GM12878 (cell line): ENCODE measurements around the gene KLRF2. TPM values are rescaled to one million over a fixed set of nuclear protein-coding genes. Genes with fewer than 3 reads are reported as not detected.

Source experiments
- ATAC-seq: fragments of 200-7000 bp; cut with Tn5 transposase; 3 replicates; pipeline ENCODE4 v1.9.1; 2020; ENCODE audit warnings: mild to moderate bottlenecking, moderate library complexity
- BruUV-seq: library from RNA; stranded (reverse); fragments of 400-500 nt; replicated peaks from 2 replicates; lab custom pipeline; 2021; lab: Mats Ljungman, UMichigan
- CTCF ChIA-PET: fragments of 300-600 bp; sonication (Branson Sonifier 250); formaldehyde crosslinking; extraction: SDS; loops from one replicate; lab custom pipeline; 2021; ENCODE audit warnings: inconsistent platforms; lab: Yijun Ruan, JAX
- POLR2A ChIA-PET: fragments of 350-600 bp; formaldehyde crosslinking; extraction: SDS; loops from one replicate; lab custom pipeline; 2021; ENCODE audit warnings: inconsistent platforms; lab: Charles Lee
- RAD21 ChIA-PET: fragments of 300-600 bp; sonication (Branson Sonifier 250); formaldehyde crosslinking; loops from one replicate; lab custom pipeline; 2023; ENCODE audit warnings: antibody characterized with exemption; ENCODE audit not compliant: unreplicated experiment; lab: Charles Lee
- SMC1A ChIA-PET: fragments of 300-600 bp; sonication (Branson Sonifier 250); formaldehyde crosslinking; loops from one replicate; lab custom pipeline; 2023; ENCODE audit not compliant: unreplicated experiment, uncharacterized antibody; lab: Charles Lee
- DNase-seq: peaks from one replicate; pipeline ENCODE4 v3.0.0-alpha.2; 2011; ENCODE audit warnings: low read depth, low spot score
- FAIRE-seq: peaks from 3 replicates; lab custom pipeline; 2011; peaks lifted over from hg19 to GRCh38; lab: Jason Lieb, UNC
- H2AFZ ChIP-seq: 2 replicates; pipeline ENCODE4 v1.6.0; 2011; ENCODE audit warnings: low read depth, low read length, control low read depth; ENCODE audit not compliant: control insufficient read depth
- H3K27ac ChIP-seq: 2 replicates; pipeline ENCODE4 v1.5.1; 2011; ENCODE audit warnings: control low read depth; ENCODE audit not compliant: control insufficient read depth, insufficient read depth
- H3K27me3 ChIP-seq, 2 experiments: replicated peaks in 1 of 2; 2 replicates each; pipeline versions ENCODE4 v1.6.0 to v1.6.1; 2011; ENCODE audit warnings: low read length in 1 of 2; ENCODE audit not compliant: control insufficient read depth in 2 of 2, insufficient read depth in 2 of 2
- H3K36me3 ChIP-seq, 2 experiments: 2 replicates each; pipeline ENCODE4 v1.5.1; 2011; ENCODE audit warnings: low read length in 1 of 2; ENCODE audit not compliant: control insufficient read depth in 2 of 2, insufficient read depth in 2 of 2
- H3K4me1 ChIP-seq: 2 replicates; pipeline ENCODE4 v1.6.1; 2011; ENCODE audit warnings: mild to moderate bottlenecking, low read length, moderate library complexity, mixed read lengths; ENCODE audit not compliant: control insufficient read depth, insufficient read depth
- H3K4me2 ChIP-seq: 2 replicates; pipeline ENCODE4 v1.6.0; 2011; ENCODE audit warnings: control low read depth; ENCODE audit not compliant: control insufficient read depth, insufficient read depth
- H3K4me3 ChIP-seq: fragments of 200-600 bp; sonication (generic); 2 replicates; pipeline ENCODE4 v1.5.1; 2016
- H3K79me2 ChIP-seq: 2 replicates; pipeline ENCODE4 v1.6.0; 2011; ENCODE audit warnings: low read length; ENCODE audit not compliant: control insufficient read depth, insufficient read depth
- H3K9ac ChIP-seq: 2 replicates; pipeline ENCODE4 v1.8.0; 2011; ENCODE audit warnings: low read length, control low read depth, mixed read lengths; ENCODE audit not compliant: control insufficient read depth, insufficient read depth
- H3K9me3 ChIP-seq: replicated peaks from 3 replicates; pipeline ENCODE4 v1.5.1; 2011; ENCODE audit warnings: mild to moderate bottlenecking, low read length; ENCODE audit not compliant: control insufficient read depth, insufficient read depth
- H4K20me1 ChIP-seq: 2 replicates; pipeline ENCODE4 v1.6.0; 2011; ENCODE audit not compliant: control insufficient read depth, insufficient read depth
- BCLAF1 ChIP-seq: fragments of 450-650 bp; IDR thresholded peaks from 2 replicates; pipeline ENCODE4 v1.6.1; 2017; ENCODE audit warnings: antibody characterized with exemption, mild to moderate bottlenecking, moderate library complexity
- BMI1 ChIP-seq: fragments of 450-650 bp; IDR thresholded peaks from 2 replicates; pipeline ENCODE4 v1.6.1; 2016; ENCODE audit warnings: mild to moderate bottlenecking, moderate library complexity, borderline replicate concordance
- CBFB ChIP-seq: IDR thresholded peaks from 2 replicates; pipeline ENCODE4 v1.6.1; 2016; ENCODE audit warnings: antibody characterized with exemption, low read depth
- CBX5 ChIP-seq: sonication (generic); IDR thresholded peaks from 2 replicates; pipeline ENCODE4 v1.6.1; 2016; ENCODE audit warnings: low read depth, moderate library complexity, mild to moderate bottlenecking, inconsistent platforms
- CHD4 ChIP-seq: fragments of 200-600 bp; sonication (generic); IDR thresholded peaks from 2 replicates; pipeline ENCODE4 v1.6.1; 2016; ENCODE audit warnings: mild to moderate bottlenecking
- CREM ChIP-seq: IDR thresholded peaks from 2 replicates; pipeline ENCODE4 v1.6.1; 2014; ENCODE audit warnings: antibody characterized with exemption, low read depth
- CTCF ChIP-seq, 3 experiments: IDR thresholded peaks in 2 of 3; conservative IDR thresholded peaks in 1 of 3; 2 replicates each; pipeline ENCODE4 v1.5.1; 2011; ENCODE audit warnings: low read depth in 3 of 3, low read length in 3 of 3, mild to moderate bottlenecking in 3 of 3, control low read depth in 2 of 3, moderate library complexity in 2 of 3, inconsistent platforms in 1 of 3, mixed read lengths in 1 of 3; ENCODE audit not compliant: control insufficient read depth in 2 of 3, insufficient read depth in 1 of 3; ENCODE audit errors: extremely low read depth in 1 of 3
- EGR1 ChIP-seq, 2 experiments: IDR thresholded peaks; 1 replicate in 1 of 2; 2 replicates in 1 of 2; pipeline ENCODE4 v1.6.1; 2011 to 2012; ENCODE audit warnings: low read depth in 2 of 2, low read length in 2 of 2, borderline replicate concordance in 1 of 2, mild to moderate bottlenecking in 1 of 2, moderate library complexity in 1 of 2
- ETV6 ChIP-seq, 2 experiments: fragments of 450-650 bp in 1 of 2; IDR thresholded peaks in 1 of 2; conservative IDR thresholded peaks in 1 of 2; 2 replicates each; pipeline ENCODE4 v1.6.1; 2014; ENCODE audit warnings: antibody characterized with exemption in 1 of 2, borderline replicate concordance in 1 of 2, low read depth in 1 of 2, mild to moderate bottlenecking in 1 of 2, moderate library complexity in 1 of 2
- IKZF2 ChIP-seq, 2 experiments: fragments of 450-650 bp; IDR thresholded peaks; 2 replicates each; pipeline ENCODE4 v1.6.1; 2017; ENCODE audit warnings: mild to moderate bottlenecking in 2 of 2, moderate library complexity in 2 of 2
- JUNB ChIP-seq: IDR thresholded peaks from 2 replicates; pipeline ENCODE4 v1.6.1; 2016; ENCODE audit warnings: antibody characterized with exemption, mild to moderate bottlenecking
- POU2F2 ChIP-seq: IDR thresholded peaks from 3 replicates; pipeline ENCODE4 v1.6.1; 2011; ENCODE audit warnings: low read depth, mild to moderate bottlenecking, low read length, borderline replicate concordance
- RAD21 ChIP-seq: IDR thresholded peaks from 2 replicates; pipeline ENCODE4 v1.6.1; 2011; ENCODE audit warnings: mild to moderate bottlenecking, low read depth, low read length, moderate library complexity; ENCODE audit not compliant: insufficient read depth
- SIN3A ChIP-seq: IDR thresholded peaks from 2 replicates; pipeline ENCODE4 v1.6.1; 2012; ENCODE audit warnings: low read depth, low read length, improper control_type of control experiment
- SMAD5 ChIP-seq: IDR thresholded peaks from 2 replicates; pipeline ENCODE4 v1.6.1; 2016; ENCODE audit warnings: antibody characterized with exemption, low read depth
- SMC3 ChIP-seq: IDR thresholded peaks from 2 replicates; pipeline ENCODE4 v1.6.1; 2011; ENCODE audit warnings: low read length, improper control_type of control experiment, borderline replicate concordance
- ZNF207 ChIP-seq: fragments of 450-650 bp; IDR thresholded peaks from 2 replicates; pipeline ENCODE4 v1.6.1; 2014; ENCODE audit warnings: antibody characterized with exemption, mild to moderate bottlenecking, borderline replicate concordance
- ZNF217 ChIP-seq: fragments of 450-650 bp; IDR thresholded peaks from 2 replicates; pipeline ENCODE4 v1.6.1; 2017; ENCODE audit warnings: antibody characterized with exemption, mild to moderate bottlenecking
- WGBS: methylation state at CpG from one replicate; pipeline ENCODE4 v1.1.6; 2016; ENCODE audit warnings: low lambda C conversion rate; ENCODE audit not compliant: insufficient replicate concordance, insufficient coverage; ENCODE audit errors: missing lambda C conversion rate; 5-methylcytosine and 5-hydroxymethylcytosine counted together
- in situ Hi-C: fragments of 300-500 bp; cut with MboI; formaldehyde crosslinking; loops from 9 replicates; pipeline ENCODE4 v1.14.3; 2018; ENCODE audit warnings: mixed read lengths
- intact Hi-C: fragments of 100-400 bp; cut with micrococcal nuclease; formaldehyde crosslinking; loops from one replicate; pipeline ENCODE4 v1.14.2; 2022; ENCODE audit not compliant: unreplicated experiment
- polyA plus RNA-seq, 11 experiments: library from polyadenylated mRNA; depleted of rRNA in 4 of 11; unstranded in 6 of 11; stranded (reverse) in 5 of 11; fragments of >200 nt; fragmentation: Nextera tagmentation in 4 of 11; fragmentation: Illumina TruSeq in 1 of 11; extraction: Ambion mirVana in 4 of 11; extraction: Trizol in 1 of 11; gene quantifications; 1 replicate in 1 of 11; 2 replicates in 10 of 11; pipeline versions ENCODE4 v1.2.1 to v1.2.3, GENCODE V29; 2011 to 2016; ENCODE audit warnings: inconsistent platforms in 2 of 11, missing spikeins in 2 of 11, low read depth in 1 of 11
- total RNA-seq, 4 experiments: library from RNA; depleted of rRNA in 3 of 4; stranded (reverse); fragments of >200 nt in 3 of 4; fragmentation: Illumina TruSeq in 1 of 4; extraction: Trizol in 1 of 4; gene quantifications; 2 replicates each; pipeline versions ENCODE4 v1.2.1 to v1.2.3, GENCODE V29; 2013 to 2021

The KLRF2 gene
- total and polyA plus RNA-seq, 10 of the 15 experiments (the other 5 are each of a cell fraction or from before 2014, with no cell fraction given): 0.15 to 2.1 (median 0.26) TPM; not detected in 6

GRCh38 chr12:9940375-9940774 lies 59.1 kb downstream of the KLRF2 start:
- DNase-seq (no peak), FAIRE-seq (peak; percentile 70)

More at GRCh38 chr12:9940375-9940774, 59.1 kb downstream of the KLRF2 start:
- Histone ChIP-seq H3K79me2 (no peaks in the 10 kb centered on the region), H4K20me1 (no peaks in the 10 kb centered on the region), H3K9ac (no peak overlapping the region), H3K4me2 (no peak overlapping the region), H3K4me3 (no peak overlapping the region), H3K9me3 (no peaks in the 10 kb centered on the region), H3K36me3 (no peaks in the 10 kb centered on the region), H2AFZ (no peak overlapping the region), H3K27me3 (peaks cover 0 to 3% of the 10 kb centered on the region in 2 experiments; a peak in 2 of 4 replicates), H3K27ac (no peak overlapping the region), H3K4me1 (no peaks in the 10 kb centered on the region)
- TF ChIP-seq JUNB (no peak), ETV6 (conservative IDR thresholded peaks at IDR 0.05 in 1 of 2, IDR thresholded peaks at IDR 0.05 in 1 of 2; ENCODE audit: borderline replicate concordance in 1 of 2, low read depth in 1 of 2) (no peak), CBX5 (no peak), CBFB (no peak), IKZF2 (IDR thresholded peaks at IDR 0.05) (no peak), SIN3A (no peak), ZNF217 (no peak), CREM (no peak), EGR1 (IDR thresholded peaks at IDR 0.05; ENCODE audit: borderline replicate concordance in 1 of 2, low read depth in 2 of 2, low read length in 2 of 2) (no peak), SMAD5 (no peak), CHD4 (no peak), RAD21 (peak; percentile 61), POU2F2 (no peak), BMI1 (no peak), ZNF207 (no peak), CTCF (IDR thresholded peaks at IDR 0.05 in 2 of 3, conservative IDR thresholded peaks at IDR 0.05 in 1 of 3; ENCODE audit: control insufficient read depth in 2 of 3, extremely low read depth in 1 of 3, insufficient read depth in 1 of 3, low read depth in 3 of 3, low read length in 3 of 3) (peak; percentile 39 to 47 (median 47); a peak in 5 of 6 replicates), BCLAF1 (no peak), SMC3 (peak; percentile 52; the same call in 1 of the 2 replicates)
- in situ Hi-C loops (no loop called here), intact Hi-C loops (no loop called here)
- WGBS: 2% methylated on average over 2 of the region's 2 CpGs
- SMC1A ChIA-PET: interaction anchor here (0.7 to 1.8 kb wide), 11 partner anchors 8 to 292 kb away, joined by 3 to 11 read pairs (median 3); partner anchors contain the start of genes CLEC12B and CLEC7A
- BruUV-seq: no TSS peak
- no peak for ATAC-seq
- CTCF ChIA-PET: interaction anchor here (0.6 to 2.4 kb wide), 23 partner anchors 8 to 213 kb away, joined by 3 to 13 read pairs (median 3); partner anchors contain the start of genes CLEC12B and CLEC2A
- RAD21 ChIA-PET: interaction anchor here (0.6 to 2.7 kb wide), 10 partner anchors 45 to 212 kb away, joined by 3 to 12 read pairs (median 3); partner anchors contain the start of gene CLEC12B
- POLR2A ChIA-PET: no interaction called here
